ENCODE measurements around the gene EIF4E1B.
A peak's percentile ranks its signal among the peaks of the same experiment; 100 is the strongest.

The EIF4E1B gene

GRCh38 chr5:176646049-176646706, 15.7 kb downstream of the EIF4E1B start:
- DNase-seq: no peak

- no peak for DNase-seq
Observed at GRCh38 chr5:176646707-176647029, 16.2 kb downstream of the EIF4E1B start.

GRCh38 chr5:176647030-176647842, 16.8 kb downstream of the EIF4E1B start, which contains the start of gene TSPAN17:
TSPAN17 (plus strand) TSS chr5:176647484; CDS start chr5:176647616, 132 bp downstream.
- DNase-seq: peak; percentile 77 to 100 (median 99)

GRCh38 chr5:176647843-176648473, 17.5 kb downstream of the EIF4E1B start:
- DNase-seq: peak in 11 of 58 donors; percentile 18 to 58 (median 33)

DNA sequence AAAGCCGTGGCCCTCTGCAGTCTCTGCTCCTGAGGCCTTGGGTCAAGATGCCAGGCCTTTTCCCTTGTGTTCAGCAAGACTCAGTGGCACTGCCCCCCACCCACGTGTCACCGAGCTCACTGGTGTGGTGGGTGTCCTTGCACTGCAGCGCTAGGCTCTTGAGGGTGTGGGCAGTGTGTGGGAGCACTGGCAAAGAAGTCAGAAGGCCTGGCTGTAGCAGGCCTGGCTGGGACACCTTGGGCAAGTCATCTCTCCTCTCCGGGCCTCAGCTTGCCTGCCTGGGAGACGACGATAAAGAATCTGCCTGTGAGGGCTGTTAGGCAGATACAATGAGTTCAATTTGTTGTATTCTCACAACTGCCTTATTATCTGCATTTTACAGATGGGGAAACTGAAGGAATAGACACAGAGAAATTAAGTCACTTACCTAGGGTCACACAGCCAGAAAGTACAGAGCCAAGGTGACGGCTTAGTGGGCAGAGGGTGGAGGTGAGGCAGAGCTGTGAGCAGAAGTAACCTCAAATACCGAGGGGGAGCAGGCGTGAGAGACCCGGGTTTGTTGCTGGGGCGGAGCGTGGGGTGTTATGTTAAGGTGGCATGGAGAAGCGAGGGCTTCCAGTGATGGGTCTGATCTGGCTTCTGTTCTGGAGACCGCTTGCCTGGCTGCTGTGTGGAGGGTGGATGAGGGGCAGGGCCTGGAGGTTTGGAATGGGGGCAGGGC, 18.2 kb downstream of the EIF4E1B start:
- no peak for DNase-seq

DNA sequence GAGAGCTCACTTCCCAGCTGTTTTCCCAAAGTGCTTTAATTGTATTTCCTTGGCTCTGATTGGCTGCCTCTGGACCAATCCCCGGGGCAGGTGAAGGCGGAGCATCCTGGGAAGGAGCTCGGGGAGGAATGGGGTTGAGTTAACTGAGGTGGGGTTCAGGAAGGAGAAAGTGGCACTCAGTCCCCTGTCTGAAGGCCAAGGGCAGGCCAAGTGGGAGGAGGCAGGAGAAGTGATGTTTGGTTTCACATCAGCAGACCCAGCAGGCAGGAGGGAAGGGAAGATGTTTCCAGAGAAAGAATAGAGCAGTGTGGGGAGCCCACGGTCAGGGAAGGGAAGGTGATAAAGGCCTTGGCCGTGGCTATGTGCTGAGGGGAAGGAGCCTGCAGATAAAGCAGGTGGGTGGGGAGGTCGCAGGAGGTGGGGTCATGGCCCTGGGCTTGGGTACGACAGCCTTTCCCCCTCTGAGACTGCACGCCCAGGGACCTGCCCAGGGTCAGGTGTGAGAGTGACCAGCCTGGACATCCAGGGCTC, 19.9 kb downstream of the EIF4E1B start:
- DNase-seq: peak in 5 of 58 donors; percentile 15 to 53 (median 39)

- DNase-seq: no peak
Observed at GRCh38 chr5:176651472-176651980, 21.1 kb downstream of the EIF4E1B start.

DNA sequence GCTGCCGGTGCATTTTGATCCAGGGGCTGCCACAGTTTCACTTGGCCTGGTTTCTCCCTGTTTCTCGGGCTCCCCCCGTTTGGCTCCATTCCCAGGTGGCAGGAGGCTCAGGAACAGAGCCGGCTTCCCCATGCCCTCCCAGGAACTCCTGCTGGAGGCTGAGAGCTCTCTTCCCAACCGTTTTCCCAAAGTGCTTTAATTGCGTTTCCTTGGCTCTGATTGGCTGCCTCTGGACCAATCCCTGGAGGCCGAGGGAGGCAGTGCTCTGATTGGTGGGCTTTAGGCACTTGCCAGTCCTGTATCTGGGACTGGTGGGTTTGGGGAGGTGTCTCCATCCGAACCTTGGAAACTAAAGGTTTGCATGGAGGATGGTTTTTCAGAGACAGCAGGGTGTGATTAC, 21.7 kb downstream of the EIF4E1B start:
- peak in 49 of 58 donors; percentile 14 to 82 (median 47) for DNase-seq

GRCh38 chr5:176653401-176654385, 23.2 kb downstream of the EIF4E1B start:
- DNase-seq: peak in 7 of 58 donors; percentile 23 to 63 (median 41)

GRCh38 chr5:176654856-176655255, 24.4 kb downstream of the EIF4E1B start:
- DNase-seq: no peak

DNA sequence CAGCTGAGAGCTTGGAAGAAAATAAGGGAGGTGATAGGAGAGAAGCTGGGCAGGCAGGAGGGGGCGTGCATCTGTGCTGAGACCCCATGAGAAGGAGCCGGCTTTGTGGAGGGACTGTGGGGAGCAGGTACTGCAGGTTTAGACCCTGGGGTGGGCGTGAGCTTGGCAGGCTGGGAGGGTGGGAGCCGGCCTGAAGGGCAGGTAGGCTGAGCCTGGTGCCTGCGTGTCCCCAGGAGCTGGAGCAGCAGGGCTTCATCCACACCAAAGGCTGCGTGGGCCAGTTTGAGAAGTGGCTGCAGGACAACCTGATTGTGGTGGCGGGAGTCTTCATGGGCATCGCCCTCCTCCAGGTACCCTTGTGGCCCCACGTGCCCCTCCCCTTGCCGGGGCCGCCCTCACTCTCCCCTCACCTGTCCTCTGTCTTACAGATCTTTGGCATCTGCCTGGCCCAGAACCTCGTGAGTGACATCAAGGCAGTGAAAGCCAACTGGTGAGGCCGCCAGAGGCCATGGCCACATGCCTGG, 26.1 kb downstream of the EIF4E1B start:
- no peak for DNase-seq

DNA sequence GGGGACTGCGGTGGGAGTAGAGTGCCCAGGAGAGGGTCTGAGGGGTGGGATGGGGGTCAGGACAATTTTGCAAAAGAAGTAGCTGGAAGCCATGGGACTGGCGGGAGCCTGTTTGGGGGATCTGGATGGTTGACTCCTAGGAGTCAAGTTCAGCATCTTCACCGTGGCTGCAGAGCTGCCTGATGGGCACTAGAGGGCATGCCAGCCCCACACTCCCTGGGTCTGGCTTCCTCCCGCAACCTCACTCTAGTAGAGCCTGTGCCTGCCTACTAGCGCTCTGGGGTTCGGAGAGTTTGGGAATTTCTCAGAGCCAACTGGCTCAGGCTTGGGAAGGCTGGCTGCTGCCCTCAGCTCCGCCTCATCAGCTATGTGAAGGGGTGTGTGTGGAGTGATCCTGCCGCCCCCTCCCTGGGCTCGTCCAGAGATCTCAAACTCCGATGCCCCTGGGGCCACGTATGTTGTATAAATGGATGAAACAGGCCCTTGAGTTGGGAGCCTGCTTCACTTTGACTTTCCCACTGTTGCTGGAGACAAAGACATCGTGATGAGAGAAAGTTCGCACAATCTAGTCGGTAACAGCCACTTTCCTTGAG, 27.6 kb downstream of the EIF4E1B start:
- DNase-seq: peak in 55 of 58 donors; percentile 17 to 87 (median 57)

DNA sequence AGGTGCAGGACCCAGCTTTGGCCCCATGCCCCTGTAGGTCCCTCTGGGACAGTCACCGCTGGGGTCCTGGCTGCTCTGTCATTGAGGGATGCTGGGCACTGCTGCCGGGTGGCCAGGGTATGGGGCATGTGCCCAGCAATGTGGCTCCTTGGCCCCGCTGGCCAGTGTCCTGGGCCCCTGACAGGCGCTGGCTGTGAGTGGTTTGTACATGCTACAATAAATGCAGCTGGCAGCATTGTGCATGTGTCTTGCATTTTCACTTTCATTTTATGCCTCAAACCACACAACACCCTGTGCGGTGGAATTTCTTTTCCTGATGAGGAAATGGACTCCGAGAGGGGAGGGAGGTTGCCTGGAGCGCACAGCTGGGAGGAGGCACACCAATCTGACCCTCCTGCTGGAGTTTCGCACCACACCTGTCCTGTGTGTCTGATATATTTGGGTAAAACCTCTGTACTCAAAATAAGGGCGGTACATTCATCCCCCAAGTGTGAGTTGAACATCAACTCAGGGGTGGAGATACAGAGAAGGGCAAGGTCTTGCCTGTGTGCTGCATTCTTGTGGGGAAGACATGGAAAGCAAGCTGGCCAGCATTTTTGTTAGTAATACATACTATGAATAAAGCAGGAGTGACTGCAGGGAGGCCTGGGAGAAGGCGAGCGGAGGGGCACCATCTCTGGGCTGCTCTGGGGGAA, 28.5 kb downstream of the EIF4E1B start:
- DNase-seq: no peak

- peak in 13 of 58 donors; percentile 11 to 69 (median 31) for DNase-seq
Observed at GRCh38 chr5:176659512-176659839, 29.0 kb downstream of the EIF4E1B start.

GRCh38 chr5:176659860-176660461, 29.5 kb downstream of the EIF4E1B start:
- no peak for DNase-seq

- no peak for DNase-seq
Observed at GRCh38 chr5:176660530-176660859, 30.0 kb downstream of the EIF4E1B start.

- DNase-seq: peak in 52 of 58 donors; percentile 14 to 79 (median 52)
Observed at GRCh38 chr5:176660860-176661641, 30.6 kb downstream of the EIF4E1B start.
